ENCODE measurements around the gene NR2F1. TPM values are rescaled to one million over a fixed set of nuclear protein-coding genes. Genes with fewer than 3 reads are reported as not detected.
A peak's percentile ranks its signal among the peaks of the same experiment; 100 is the strongest.

NR2F1 gene
- total RNA-seq, 4 donors from 2014 or later: 2.1 to 28.1 (median 7.0) TPM

DNA sequence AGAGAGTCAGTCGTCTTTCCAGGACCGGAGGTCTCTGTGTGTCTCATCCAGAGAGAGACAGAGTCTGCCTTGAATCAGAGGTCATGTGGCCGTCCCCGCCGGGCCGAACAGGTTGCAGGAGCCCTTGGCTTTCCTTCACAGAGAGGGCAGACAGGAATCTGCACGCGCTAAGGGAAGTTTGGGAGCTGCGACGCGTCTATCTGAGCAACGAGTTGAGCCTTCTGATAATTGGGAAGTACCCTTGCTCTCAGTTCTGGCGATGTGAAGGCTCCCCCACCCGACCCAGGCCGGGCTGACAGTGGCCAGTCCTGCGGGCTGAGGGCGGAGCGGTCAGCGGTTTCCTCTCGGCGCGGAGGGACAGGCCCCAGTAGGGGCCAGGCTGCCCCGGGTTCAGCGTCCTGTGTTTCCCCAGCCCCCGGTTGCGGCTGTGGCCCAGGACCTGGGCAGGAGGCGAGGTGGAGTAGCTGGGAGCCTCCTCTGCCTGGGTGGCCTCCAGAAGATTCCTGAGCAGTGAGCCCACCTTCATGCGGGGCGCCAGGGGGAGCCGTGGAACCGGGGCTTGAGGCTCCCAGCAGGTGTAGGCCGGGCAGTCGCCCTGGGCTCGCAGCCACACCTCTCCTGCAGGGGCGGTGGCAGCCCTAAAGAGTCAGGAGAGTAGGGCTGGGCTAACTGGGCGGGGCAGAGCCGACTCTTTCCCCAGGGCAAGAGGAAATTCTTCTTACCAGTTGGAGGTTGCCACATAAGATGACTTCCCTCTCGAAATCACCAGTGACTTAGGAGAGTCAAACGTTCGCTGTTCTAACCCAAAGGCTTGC, 13.9 kb downstream of the NR2F1 start:
- Histone ChIP-seq H3K27ac (no peak overlapping the region), H3K4me3 (no peak overlapping the region), H3K4me1 (no peaks in the 10 kb centered on the region), H3K36me3 (no peaks in the 10 kb centered on the region), H3K9me3 (peaks cover 0 to 10% (median 0%) of the 10 kb centered on the region in 4 donors), H3K27me3 (peaks cover 0 to 44% of the 10 kb centered on the region in 2 donors)
- peak in 1 of 3 donors; percentile 61 for DNase-seq
- TF ChIP-seq POLR2A (IDR thresholded peaks at IDR 0.05): no peak
- TF ChIP-seq, protein P1, sequence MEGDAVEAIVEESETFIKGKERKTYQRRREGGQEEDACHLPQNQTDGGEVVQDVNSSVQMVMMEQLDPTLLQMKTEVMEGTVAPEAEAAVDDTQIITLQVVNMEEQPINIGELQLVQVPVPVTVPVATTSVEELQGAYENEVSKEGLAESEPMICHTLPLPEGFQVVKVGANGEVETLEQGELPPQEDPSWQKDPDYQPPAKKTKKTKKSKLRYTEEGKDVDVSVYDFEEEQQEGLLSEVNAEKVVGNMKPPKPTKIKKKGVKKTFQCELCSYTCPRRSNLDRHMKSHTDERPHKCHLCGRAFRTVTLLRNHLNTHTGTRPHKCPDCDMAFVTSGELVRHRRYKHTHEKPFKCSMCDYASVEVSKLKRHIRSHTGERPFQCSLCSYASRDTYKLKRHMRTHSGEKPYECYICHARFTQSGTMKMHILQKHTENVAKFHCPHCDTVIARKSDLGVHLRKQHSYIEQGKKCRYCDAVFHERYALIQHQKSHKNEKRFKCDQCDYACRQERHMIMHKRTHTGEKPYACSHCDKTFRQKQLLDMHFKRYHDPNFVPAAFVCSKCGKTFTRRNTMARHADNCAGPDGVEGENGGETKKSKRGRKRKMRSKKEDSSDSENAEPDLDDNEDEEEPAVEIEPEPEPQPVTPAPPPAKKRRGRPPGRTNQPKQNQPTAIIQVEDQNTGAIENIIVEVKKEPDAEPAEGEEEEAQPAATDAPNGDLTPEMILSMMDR (IDR thresholded peaks at IDR 0.05): no peak

DNA sequence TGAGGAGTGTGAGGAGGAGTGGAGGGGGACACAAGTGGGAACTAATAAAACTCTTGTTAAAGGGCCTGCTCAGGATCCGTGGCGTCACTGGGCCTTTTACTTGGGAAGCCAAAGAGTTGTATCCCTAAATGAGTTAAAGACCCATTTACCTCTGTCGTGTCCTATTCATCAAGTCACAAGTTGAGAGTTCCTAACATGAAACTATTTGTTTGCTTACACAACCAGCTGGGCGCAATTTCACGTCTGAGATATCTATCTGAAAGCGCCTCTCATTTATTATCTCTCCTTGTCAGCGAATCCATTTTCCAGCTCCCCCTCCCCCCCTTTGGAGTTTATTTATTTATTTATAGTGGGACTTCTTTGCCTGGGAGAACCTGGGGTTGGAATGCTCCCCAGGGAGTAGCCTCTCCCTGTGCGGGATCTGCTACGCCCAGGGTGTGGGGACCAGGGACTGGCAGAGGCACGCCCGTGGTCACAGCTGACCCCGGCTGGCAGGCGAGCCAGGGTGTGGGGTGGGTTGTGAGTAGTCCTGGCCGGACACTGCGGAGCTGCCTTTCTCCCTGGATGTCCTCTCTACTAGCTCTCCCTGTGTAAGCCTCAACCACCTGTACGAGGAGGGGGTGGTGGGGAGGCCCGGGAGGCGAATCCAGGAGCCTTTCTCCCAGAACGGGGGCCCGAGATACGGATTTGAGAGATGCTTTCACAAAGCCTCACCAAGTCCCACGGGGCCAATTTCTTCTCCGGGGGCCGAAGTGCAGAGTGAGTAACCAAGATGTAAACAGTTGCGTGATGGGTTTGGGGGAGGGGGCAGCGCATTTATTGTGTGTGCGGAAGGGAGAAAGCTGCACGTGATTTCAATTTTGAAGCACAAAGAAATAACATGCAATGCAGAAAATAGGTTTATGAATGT, 15.3 kb downstream of the NR2F1 start:
- no peak for DNase-seq
- Histone ChIP-seq H3K9me3 (peaks cover 0 to 10% (median 0%) of the 10 kb centered on the region in 4 donors), H3K4me1 (no peaks in the 10 kb centered on the region), H3K27me3 (peaks cover 0 to 57% of the 10 kb centered on the region in 2 donors), H3K27ac (no peak overlapping the region), H3K36me3 (no peaks in the 10 kb centered on the region), H3K4me3 (no peak overlapping the region)
- TF ChIP-seq, protein P1 (IDR thresholded peaks at IDR 0.05): no peak
- TF ChIP-seq POLR2A (IDR thresholded peaks at IDR 0.05): no peak

DNA sequence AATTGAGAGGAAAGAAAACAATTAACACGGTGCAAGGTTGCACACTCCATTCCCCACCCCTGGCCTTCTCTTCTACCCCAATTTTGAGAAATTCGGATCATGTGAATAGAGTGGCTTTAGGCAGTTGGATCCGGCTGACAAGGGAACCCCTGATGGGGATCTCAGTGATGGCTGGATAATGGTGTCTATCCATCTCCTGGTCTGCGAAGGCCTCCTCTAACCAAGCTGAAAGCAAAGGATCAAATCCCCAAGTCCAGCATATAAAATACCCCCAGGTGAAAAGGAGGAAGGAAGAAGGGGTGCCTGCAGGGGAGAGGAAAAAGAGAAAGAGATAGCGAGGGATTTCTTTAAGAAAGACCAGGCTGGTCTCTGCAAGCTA, 16.0 kb downstream of the NR2F1 start:
- Histone ChIP-seq H3K27ac (no peak overlapping the region), H3K9me3 (peaks cover 0 to 10% (median 0%) of the 10 kb centered on the region in 4 donors), H3K27me3 (peaks cover 0 to 62% of the 10 kb centered on the region in 2 donors), H3K36me3 (no peaks in the 10 kb centered on the region), H3K4me1 (peaks cover 0 to 3% (median 0%) of the 10 kb centered on the region in 4 donors), H3K4me3 (no peak overlapping the region)
- TF ChIP-seq, protein P1 (IDR thresholded peaks at IDR 0.05): no peak
- no peak for TF ChIP-seq POLR2A (IDR thresholded peaks at IDR 0.05)
- DNase-seq: no peak

DNA sequence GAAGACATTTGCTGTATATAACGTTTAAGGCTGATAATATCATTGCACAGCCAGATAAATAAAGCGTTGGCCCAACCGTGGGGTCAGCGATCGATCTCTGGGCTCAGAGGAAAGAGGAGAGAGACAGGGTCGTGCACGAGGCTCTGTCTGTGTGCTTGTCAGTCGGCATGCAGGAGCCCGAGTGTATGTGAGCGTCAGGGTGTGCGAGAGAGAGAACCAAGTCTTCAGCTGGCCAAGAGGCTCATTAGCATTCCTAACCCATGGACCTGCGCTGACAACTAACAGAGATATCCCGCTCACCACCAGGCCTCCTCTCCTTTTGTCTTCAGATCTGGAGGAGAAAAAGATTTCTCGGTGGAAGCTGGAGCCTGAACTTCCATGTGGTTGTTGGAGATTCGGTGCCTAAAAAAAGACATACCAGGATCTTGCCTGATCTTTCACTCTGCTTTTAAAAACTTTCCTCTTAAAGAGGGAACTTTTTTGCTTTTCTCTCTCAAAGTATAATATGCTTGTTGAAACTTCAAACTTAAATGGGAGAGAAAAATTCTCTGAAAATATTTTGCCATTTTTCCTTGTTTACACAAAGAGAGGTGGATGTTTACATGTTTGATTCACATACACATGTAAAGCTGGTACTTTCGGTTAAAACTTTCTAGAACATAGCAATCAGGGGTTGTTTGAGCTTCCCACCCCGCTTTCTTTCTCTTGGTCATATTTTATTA, 16.5 kb downstream of the NR2F1 start:
- no peak for DNase-seq
- peaks cover 0 to 68% of the 10 kb centered on the region in 2 donors for H3K27me3 ChIP-seq
- no peak overlapping the region for H3K27ac ChIP-seq

More for the DNA sequence above, 16.5 kb downstream of the NR2F1 start:
- H3K4me1 ChIP-seq: peaks cover 0 to 8% (median 0%) of the 10 kb centered on the region in 4 donors
- TF ChIP-seq, protein P1 (IDR thresholded peaks at IDR 0.05): no peak
- TF ChIP-seq POLR2A (IDR thresholded peaks at IDR 0.05): no peak
- H3K36me3 ChIP-seq: no peaks in the 10 kb centered on the region
- H3K9me3 ChIP-seq: peaks cover 0 to 10% (median 0%) of the 10 kb centered on the region in 4 donors
- no peak overlapping the region for H3K4me3 ChIP-seq
